SJSA1 (cell line): ENCODE results near the gene TMC1. TPM values are rescaled to one million over a fixed set of nuclear protein-coding genes. Genes with fewer than 3 reads are reported as not detected.
"Not testable (repeated sequence)": the region's sequence is repeated elsewhere in the genome, so short reads cannot be mapped to it uniquely, and the experiment has no call there.

ENCODE experiments used
- DNase-seq, 2 experiments: peaks; one replicate each; pipeline ENCODE4 v3.0.0-alpha.2; 2015 to 2020; ENCODE audit warnings: low spot score in 2 of 2, low read depth in 1 of 2
- H3K27ac ChIP-seq: fragments of 250-450 bp; sonication (Bioruptor Pico); 2 replicates; pipeline ENCODE4 v1.5.1; 2020; ENCODE audit warnings: mild to moderate bottlenecking, moderate library complexity
- H3K27me3 ChIP-seq: fragments of 250-450 bp; sonication (Bioruptor Pico); replicated peaks from 2 replicates; pipeline ENCODE4 v1.5.1; 2020; ENCODE audit warnings: mild to moderate bottlenecking, moderate library complexity
- H3K36me3 ChIP-seq: fragments of 250-450 bp; sonication (Bioruptor Pico); 2 replicates; pipeline ENCODE4 v1.5.1; 2020; ENCODE audit warnings: mild to moderate bottlenecking
- H3K4me1 ChIP-seq: fragments of 250-450 bp; sonication (Bioruptor Pico); replicated peaks from 2 replicates; pipeline ENCODE4 v1.6.1; 2021; ENCODE audit warnings: mild to moderate bottlenecking
- H3K4me3 ChIP-seq: fragments of 250-450 bp; sonication (Bioruptor Pico); 2 replicates; pipeline ENCODE4 v1.5.1; 2020; ENCODE audit warnings: mild to moderate bottlenecking
- H3K9me3 ChIP-seq: fragments of 250-450 bp; sonication (Bioruptor Pico); replicated peaks from 2 replicates; pipeline ENCODE4 v1.5.1; 2020; ENCODE audit warnings: mild to moderate bottlenecking
- total RNA-seq: library from RNA; depleted of rRNA; stranded (reverse); fragments of >200 nt; shearing (Covaris generic); gene quantifications from 2 replicates; pipeline ENCODE4 v1.2.3, GENCODE V29; 2014; rRNA removed

Gene TMC1
- 0.06 and 0.84 TPM in 2 replicates for total RNA-seq

- not testable (repeated sequence) for DNase-seq, H3K27me3 ChIP-seq, H3K9me3 ChIP-seq, H3K4me3 ChIP-seq, H3K27ac ChIP-seq, H3K36me3 ChIP-seq
- H3K4me1 ChIP-seq = peaks cover 15% of the 10 kb centered on the region
Observed at GRCh38 chr9:72521416-72521815, at the start of gene TMC1. Gene TMC1, plus strand, starts transcription at chr9:72521608. Its CDS starts 127,041 bp downstream, at chr9:72648649.

- no peaks in the 10 kb centered on the region for H3K36me3 ChIP-seq
- no peak overlapping the region for H3K4me3 ChIP-seq
- no peaks in the 10 kb centered on the region for H3K27me3 ChIP-seq
- H3K9me3 ChIP-seq = no peaks in the 10 kb centered on the region
- H3K27ac ChIP-seq = no peak overlapping the region
- no peak for DNase-seq
- peaks cover 44% of the 10 kb centered on the region for H3K4me1 ChIP-seq
Observed at GRCh38 chr9:72473474-72474261, 47.7 kb upstream of the TMC1 start.

- no peaks in the 10 kb centered on the region for H3K9me3 ChIP-seq
- no peak overlapping the region for H3K4me3 ChIP-seq
- DNase-seq = peak in 1 of 2 experiments; percentile 31
- peaks cover 51% of the 10 kb centered on the region for H3K4me1 ChIP-seq
- H3K27ac ChIP-seq = peak overlapping the region; percentile 20
- H3K27me3 ChIP-seq = no peaks in the 10 kb centered on the region
- H3K36me3 ChIP-seq = no peaks in the 10 kb centered on the region
Observed at GRCh38 chr9:72474676-72475075, 46.7 kb upstream of the TMC1 start.

GRCh38 chr9:72476100-72476499 is 45.3 kb upstream of the TMC1 start:
- Histone ChIP-seq H3K36me3 (no peaks in the 10 kb centered on the region), H3K27ac (no peak overlapping the region), H3K27me3 (no peaks in the 10 kb centered on the region), H3K4me3 (no peak overlapping the region), H3K4me1 (peaks cover 51% of the 10 kb centered on the region), H3K9me3 (no peaks in the 10 kb centered on the region)
- DNase-seq = no peak

GRCh38 chr9:72476617-72477437 is 44.6 kb upstream of the TMC1 start:
- Histone ChIP-seq H3K4me1 (peaks cover 51% of the 10 kb centered on the region), H3K27ac (peak overlapping the region; percentile 70; the same call in 1 of the 2 replicates), H3K4me3 (no peak overlapping the region), H3K9me3 (no peaks in the 10 kb centered on the region), H3K27me3 (no peaks in the 10 kb centered on the region), H3K36me3 (no peaks in the 10 kb centered on the region)
- peak in 1 of 2 experiments; percentile 42 for DNase-seq

GRCh38 chr9:72477930-72478518 is 43.4 kb upstream of the TMC1 start:
- peaks cover 51% of the 10 kb centered on the region for H3K4me1 ChIP-seq
- no peak overlapping the region for H3K4me3 ChIP-seq
- no peaks in the 10 kb centered on the region for H3K36me3 ChIP-seq
- H3K9me3 ChIP-seq = no peaks in the 10 kb centered on the region
- H3K27me3 ChIP-seq = no peaks in the 10 kb centered on the region
- peak overlapping the region; percentile 70 for H3K27ac ChIP-seq
- peak; percentile 65 to 66 for DNase-seq

- H3K9me3 ChIP-seq = no peaks in the 10 kb centered on the region
- no peak overlapping the region for H3K4me3 ChIP-seq
- no peaks in the 10 kb centered on the region for H3K36me3 ChIP-seq
- no peaks in the 10 kb centered on the region for H3K27me3 ChIP-seq
- H3K4me1 ChIP-seq = peaks cover 43% of the 10 kb centered on the region
- DNase-seq = no peak
- no peak overlapping the region for H3K27ac ChIP-seq
Observed at GRCh38 chr9:72478966-72479365, 42.4 kb upstream of the TMC1 start.

- not testable (repeated sequence) for DNase-seq, H3K27ac ChIP-seq, H3K9me3 ChIP-seq, H3K27me3 ChIP-seq, H3K4me3 ChIP-seq, H3K36me3 ChIP-seq
- peaks cover 35% of the 10 kb centered on the region for H3K4me1 ChIP-seq
Observed at GRCh38 chr9:72480261-72480660, 41.1 kb upstream of the TMC1 start.

GRCh38 chr9:72480921-72481320 is 40.5 kb upstream of the TMC1 start:
- Histone ChIP-seq H3K4me1 (peaks cover 35% of the 10 kb centered on the region), H3K27me3 (no peaks in the 10 kb centered on the region), H3K36me3 (no peaks in the 10 kb centered on the region), H3K27ac (no peak overlapping the region), H3K9me3 (no peaks in the 10 kb centered on the region), H3K4me3 (no peak overlapping the region)
- DNase-seq = no peak

GRCh38 chr9:72485821-72486593 is 35.4 kb upstream of the TMC1 start:
- no peaks in the 10 kb centered on the region for H3K9me3 ChIP-seq
- no peaks in the 10 kb centered on the region for H3K27me3 ChIP-seq
- no peak for DNase-seq
- H3K27ac ChIP-seq = no peak overlapping the region
- no peak overlapping the region for H3K4me3 ChIP-seq
- H3K4me1 ChIP-seq = peaks cover 5% of the 10 kb centered on the region
- H3K36me3 ChIP-seq = no peaks in the 10 kb centered on the region

- no peaks in the 10 kb centered on the region for H3K9me3 ChIP-seq
- DNase-seq = no peak
- no peaks in the 10 kb centered on the region for H3K36me3 ChIP-seq
- no peak overlapping the region for H3K4me3 ChIP-seq
- H3K27ac ChIP-seq = no peak overlapping the region
- peaks cover 5% of the 10 kb centered on the region for H3K4me1 ChIP-seq
- H3K27me3 ChIP-seq = no peaks in the 10 kb centered on the region
Observed at GRCh38 chr9:72486594-72486955, 34.8 kb upstream of the TMC1 start.

GRCh38 chr9:72487665-72488064 is 33.7 kb upstream of the TMC1 start:
- not testable (repeated sequence) for H3K9me3 ChIP-seq, DNase-seq, H3K27me3 ChIP-seq, H3K4me3 ChIP-seq, H3K27ac ChIP-seq, H3K4me1 ChIP-seq, H3K36me3 ChIP-seq

- DNase-seq = no peak
- H3K9me3 ChIP-seq = no peaks in the 10 kb centered on the region
- no peak overlapping the region for H3K27ac ChIP-seq
- H3K4me3 ChIP-seq = no peak overlapping the region
- no peaks in the 10 kb centered on the region for H3K27me3 ChIP-seq
- H3K36me3 ChIP-seq = no peaks in the 10 kb centered on the region
- H3K4me1 ChIP-seq = no peaks in the 10 kb centered on the region
Observed at GRCh38 chr9:72489986-72490385, 31.4 kb upstream of the TMC1 start.
